Measurements from ENCODE around the gene TENT5D. TPM values are rescaled to one million over a fixed set of nuclear protein-coding genes. Genes with fewer than 3 reads are reported as not detected.
"Not testable (repeated sequence)": the region's sequence is repeated elsewhere in the genome, so short reads cannot be mapped to it uniquely, and the experiment has no call there.

The TENT5D gene
- total RNA-seq, 1 experiment from 2014 or later: not detected

- H3K36me3 ChIP-seq (ENCODE audit: control insufficient read depth, insufficient read depth, low read length); H3K4me3 ChIP-seq (ENCODE audit: low read depth in 2 of 2, low read length in 2 of 2); H3K9me3 ChIP-seq (ENCODE audit: control insufficient read depth, insufficient read depth, low read depth, low read length); H3K27me3 ChIP-seq (ENCODE audit: control insufficient read depth, insufficient read depth, low read length); DNase-seq (ENCODE audit: low read depth, low spot score); BruUV-seq (replicated peaks); ATAC-seq; POLR2A ChIA-PET; CTCF ChIA-PET; intact Hi-C loops (cut with micrococcal nuclease; ENCODE audit: unreplicated experiment); in situ Hi-C loops (cut with HindIII; ENCODE audit: low pct_unique_long_range_greater_than_20kb, low sequenced_read_pairs); H3K4me1 ChIP-seq (ENCODE audit: control insufficient read depth, insufficient read depth, low read length); H3K27ac ChIP-seq (ENCODE audit: low read length): not testable (repeated sequence)
These were observed 47.9 kb downstream of the TENT5D start for GRCh38 chrX:80468166-80468565.

GRCh38 chrX:80471582-80471981 lies 51.3 kb downstream of the TENT5D start:
- DNase-seq (ENCODE audit: low read depth, low spot score) (no peak), ATAC-seq (no peak)
- intact Hi-C loops (cut with micrococcal nuclease; ENCODE audit: unreplicated experiment) (no loop called here), in situ Hi-C loops (cut with HindIII; ENCODE audit: low pct_unique_long_range_greater_than_20kb, low sequenced_read_pairs) (no loop called here)
- Histone ChIP-seq H3K36me3 (ENCODE audit: control insufficient read depth, insufficient read depth, low read length) (no peaks in the 10 kb centered on the region), H3K4me3 (ENCODE audit: low read depth in 2 of 2, low read length in 2 of 2) (no peak overlapping the region), H3K4me1 (ENCODE audit: control insufficient read depth, insufficient read depth, low read length) (no peaks in the 10 kb centered on the region), H3K27ac (ENCODE audit: low read length) (no peak overlapping the region), H3K27me3 (ENCODE audit: control insufficient read depth, insufficient read depth, low read length) (no peaks in the 10 kb centered on the region), H3K9me3 (ENCODE audit: control insufficient read depth, insufficient read depth, low read depth, low read length) (no peaks in the 10 kb centered on the region)
- BruUV-seq (replicated peaks): no TSS peak
- ChIA-PET CTCF (no interaction called here), POLR2A (no interaction called here)
- TF ChIP-seq SIN3A (IDR thresholded peaks at IDR 0.05; ENCODE audit: borderline replicate concordance, insufficient read depth, low read depth, low read length) (no peak), TCF7L2 (IDR thresholded peaks at IDR 0.05; ENCODE audit: low read depth, low read length) (no peak), POLR2AphosphoS5 (IDR thresholded peaks at IDR 0.05; ENCODE audit: low read depth, low read length) (no peak), REST (IDR thresholded peaks at IDR 0.05; ENCODE audit: insufficient read depth in 1 of 2, low read depth in 2 of 2, low read length in 1 of 2) (no peak)

GRCh38 chrX:80485543-80485942 lies 65.3 kb downstream of the TENT5D start:
- ATAC-seq (no peak), DNase-seq (ENCODE audit: low read depth, low spot score) (no peak)
- Histone ChIP-seq H3K4me3 (ENCODE audit: low read depth in 2 of 2, low read length in 2 of 2) (no peak overlapping the region), H3K4me1 (ENCODE audit: control insufficient read depth, insufficient read depth, low read length) (no peaks in the 10 kb centered on the region), H3K27me3 (ENCODE audit: control insufficient read depth, insufficient read depth, low read length) (no peaks in the 10 kb centered on the region), H3K36me3 (ENCODE audit: control insufficient read depth, insufficient read depth, low read length) (no peaks in the 10 kb centered on the region), H3K9me3 (ENCODE audit: control insufficient read depth, insufficient read depth, low read depth, low read length) (no peaks in the 10 kb centered on the region), H3K27ac (ENCODE audit: low read length) (no peak overlapping the region)
- CTCF ChIA-PET: no interaction called here
- intact Hi-C loops (cut with micrococcal nuclease; ENCODE audit: unreplicated experiment) (no loop called here), in situ Hi-C loops (cut with HindIII; ENCODE audit: low pct_unique_long_range_greater_than_20kb, low sequenced_read_pairs) (no loop called here)
- POLR2A ChIA-PET: no interaction called here
- TF ChIP-seq POLR2AphosphoS5 (IDR thresholded peaks at IDR 0.05; ENCODE audit: low read depth, low read length) (no peak), REST (IDR thresholded peaks at IDR 0.05; ENCODE audit: insufficient read depth in 1 of 2, low read depth in 2 of 2, low read length in 1 of 2) (no peak), SIN3A (IDR thresholded peaks at IDR 0.05; ENCODE audit: borderline replicate concordance, insufficient read depth, low read depth, low read length) (no peak), TCF7L2 (IDR thresholded peaks at IDR 0.05; ENCODE audit: low read depth, low read length) (no peak)
- TF ChIP-seq, protein P1, sequence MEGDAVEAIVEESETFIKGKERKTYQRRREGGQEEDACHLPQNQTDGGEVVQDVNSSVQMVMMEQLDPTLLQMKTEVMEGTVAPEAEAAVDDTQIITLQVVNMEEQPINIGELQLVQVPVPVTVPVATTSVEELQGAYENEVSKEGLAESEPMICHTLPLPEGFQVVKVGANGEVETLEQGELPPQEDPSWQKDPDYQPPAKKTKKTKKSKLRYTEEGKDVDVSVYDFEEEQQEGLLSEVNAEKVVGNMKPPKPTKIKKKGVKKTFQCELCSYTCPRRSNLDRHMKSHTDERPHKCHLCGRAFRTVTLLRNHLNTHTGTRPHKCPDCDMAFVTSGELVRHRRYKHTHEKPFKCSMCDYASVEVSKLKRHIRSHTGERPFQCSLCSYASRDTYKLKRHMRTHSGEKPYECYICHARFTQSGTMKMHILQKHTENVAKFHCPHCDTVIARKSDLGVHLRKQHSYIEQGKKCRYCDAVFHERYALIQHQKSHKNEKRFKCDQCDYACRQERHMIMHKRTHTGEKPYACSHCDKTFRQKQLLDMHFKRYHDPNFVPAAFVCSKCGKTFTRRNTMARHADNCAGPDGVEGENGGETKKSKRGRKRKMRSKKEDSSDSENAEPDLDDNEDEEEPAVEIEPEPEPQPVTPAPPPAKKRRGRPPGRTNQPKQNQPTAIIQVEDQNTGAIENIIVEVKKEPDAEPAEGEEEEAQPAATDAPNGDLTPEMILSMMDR (IDR thresholded peaks at IDR 0.05): no peak
- BruUV-seq (replicated peaks): no TSS peak

Measured in Panc1 (cell line).